ENCODE results near the gene ELAPOR2.

DNA sequence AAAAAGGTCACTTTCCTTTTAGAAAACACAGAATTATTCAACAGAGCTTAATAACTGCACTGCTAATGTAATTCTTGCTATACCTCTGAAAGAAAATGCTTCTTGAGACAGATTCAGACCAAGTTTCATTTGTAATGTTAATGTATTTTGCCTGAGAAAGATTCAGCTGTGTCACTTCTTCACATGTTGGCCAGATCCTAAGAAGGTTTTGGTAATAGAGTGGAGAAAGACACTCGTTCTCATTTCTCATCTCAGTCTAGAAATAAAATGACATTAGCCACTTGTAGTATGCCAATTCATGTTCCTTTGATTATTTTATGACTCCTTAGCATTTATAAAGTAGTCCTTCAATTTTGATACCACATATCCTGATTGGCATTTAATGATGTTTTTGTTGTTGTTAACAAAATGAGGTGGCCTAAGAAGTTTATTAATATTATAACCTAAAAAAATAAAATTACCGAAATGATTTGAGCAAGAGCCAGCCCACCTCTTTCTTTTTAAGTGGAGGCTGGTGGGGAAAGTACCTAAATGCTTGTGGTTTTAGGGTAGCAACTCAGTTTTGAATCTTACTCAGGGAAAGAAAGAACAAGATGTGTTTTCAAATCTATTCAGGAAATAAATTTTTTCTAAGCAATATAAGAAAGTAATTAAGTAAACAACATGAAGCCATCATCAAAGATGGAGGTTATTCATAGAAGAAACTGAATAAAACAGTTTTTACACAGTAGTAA, 16.4 kb upstream of the ELAPOR2 start:
- TF ChIP-seq POLR2A (IDR thresholded peaks at IDR 0.05) (no peak), POLR2AphosphoS5 (IDR thresholded peaks at IDR 0.05) (no peak)
- TF ChIP-seq, protein P1, sequence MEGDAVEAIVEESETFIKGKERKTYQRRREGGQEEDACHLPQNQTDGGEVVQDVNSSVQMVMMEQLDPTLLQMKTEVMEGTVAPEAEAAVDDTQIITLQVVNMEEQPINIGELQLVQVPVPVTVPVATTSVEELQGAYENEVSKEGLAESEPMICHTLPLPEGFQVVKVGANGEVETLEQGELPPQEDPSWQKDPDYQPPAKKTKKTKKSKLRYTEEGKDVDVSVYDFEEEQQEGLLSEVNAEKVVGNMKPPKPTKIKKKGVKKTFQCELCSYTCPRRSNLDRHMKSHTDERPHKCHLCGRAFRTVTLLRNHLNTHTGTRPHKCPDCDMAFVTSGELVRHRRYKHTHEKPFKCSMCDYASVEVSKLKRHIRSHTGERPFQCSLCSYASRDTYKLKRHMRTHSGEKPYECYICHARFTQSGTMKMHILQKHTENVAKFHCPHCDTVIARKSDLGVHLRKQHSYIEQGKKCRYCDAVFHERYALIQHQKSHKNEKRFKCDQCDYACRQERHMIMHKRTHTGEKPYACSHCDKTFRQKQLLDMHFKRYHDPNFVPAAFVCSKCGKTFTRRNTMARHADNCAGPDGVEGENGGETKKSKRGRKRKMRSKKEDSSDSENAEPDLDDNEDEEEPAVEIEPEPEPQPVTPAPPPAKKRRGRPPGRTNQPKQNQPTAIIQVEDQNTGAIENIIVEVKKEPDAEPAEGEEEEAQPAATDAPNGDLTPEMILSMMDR (IDR thresholded peaks at IDR 0.05 in 8 of 11, conservative IDR thresholded peaks at IDR 0.05 in 3 of 11), result no peak

Data from spleen (tissue), 7 donors.